ENCODE measurements around the gene FFAR3. TPM values are rescaled to one million over a fixed set of nuclear protein-coding genes. Genes with fewer than 3 reads are reported as not detected.

FFAR3 gene
- total and polyA plus RNA-seq, 2 of the 8 experiments (the other 6 are each of a cell fraction or from before 2014, with no cell fraction given) = not detected

DNA sequence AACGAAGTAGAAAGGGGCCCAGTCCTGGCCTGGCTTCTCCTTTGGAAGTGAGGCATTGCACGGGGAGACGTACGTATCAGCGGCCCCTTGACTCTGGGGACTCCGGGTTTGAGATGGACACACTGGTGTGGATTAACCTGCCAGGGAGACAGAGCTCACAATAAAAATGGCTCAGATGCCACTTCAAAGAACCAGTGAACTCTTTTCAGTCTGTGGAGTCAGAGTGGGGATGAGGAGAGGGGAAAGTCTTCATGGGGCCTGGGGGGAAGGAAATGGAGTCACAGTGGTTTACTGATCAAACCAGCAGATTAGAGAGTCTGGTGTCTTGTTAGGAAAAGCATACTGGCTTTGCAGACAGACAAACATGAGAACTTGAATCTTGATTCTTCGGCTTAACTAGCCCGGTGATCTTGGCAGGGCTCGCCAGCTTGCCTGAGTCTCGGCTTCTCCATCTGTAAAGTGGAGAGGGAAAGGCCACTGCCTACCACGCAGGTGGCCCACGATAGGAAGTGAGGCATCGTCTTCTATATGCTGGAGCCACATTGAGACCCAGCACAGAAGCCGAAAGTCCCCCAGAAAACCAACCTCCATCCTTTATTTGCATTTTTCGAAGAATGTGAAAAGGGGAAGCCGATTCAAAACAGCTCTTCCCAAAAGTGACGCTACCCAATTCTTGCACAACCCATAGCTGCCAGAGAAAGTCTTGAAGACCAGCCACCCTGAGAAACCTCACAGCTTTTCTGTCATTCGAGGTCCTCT is 10.9 kb upstream of the FFAR3 start, which contains the start of gene FFAR1:
FFAR1 (plus strand) TSS at position 732 of the 759 bp plus-strand sequence. CDS start 3,650 bp downstream, outside the sequence.
- DNase-seq (ENCODE audit: low read depth in 1 of 2, low spot score in 2 of 2) = peak in 1 of 2 experiments; percentile 38
- Histone ChIP-seq H3K9ac (replicated peaks in 1 of 4; ENCODE audit: extremely low read depth in 1 of 4, low read depth in 3 of 4, low read length in 3 of 4) (no peak within 1 kb of the TSS; a peak in 1 of 7 replicates), H2BK120ac (replicated peaks; ENCODE audit: low read depth, low read length) (no peak within 1 kb of the TSS), H3K9me3 (ENCODE audit: insufficient read depth in 2 of 2, low read depth in 1 of 2, low read length in 1 of 2) (no peaks in the 10 kb centered on the region), H2AFZ (ENCODE audit: low read length) (no peak within 1 kb of the TSS), H3K23me2 (ENCODE audit: low read depth, low read length) (no peaks in the 10 kb centered on the region; the same call in 1 of the 2 replicates), H4K8ac (ENCODE audit: extremely low read depth, insufficient read depth, low read length) (no peak within 1 kb of the TSS), H2BK12ac (ENCODE audit: low read depth, low read length) (0 out of 2 replicates have a peak within 1 kb of the TSS, but pooled peaks have one; percentile 7), H2BK20ac (ENCODE audit: low read length) (no peak within 1 kb of the TSS), H3K27ac (ENCODE audit: low read depth, low read length) (no peak within 1 kb of the TSS), H2BK5ac (ENCODE audit: low read depth, low read length) (no peak within 1 kb of the TSS), H4K91ac (replicated peaks; ENCODE audit: insufficient read length, low read length) (no peak within 1 kb of the TSS), H3K4me1 (replicated peaks in 1 of 4; ENCODE audit: control insufficient read depth in 3 of 4, insufficient read depth in 4 of 4, low read length in 3 of 4) (peaks cover 0 to 2% (median 0%) of the 10 kb centered on the region in 4 experiments; a peak in 2 of 7 replicates), H4K5ac (ENCODE audit: insufficient read length, low read depth, low read length) (no peak within 1 kb of the TSS), H3K4me3 (ENCODE audit: extremely low read depth in 1 of 4, insufficient read depth in 2 of 4, low read depth in 3 of 4, low read length in 4 of 4) (no peak within 1 kb of the TSS), H3K79me2 (ENCODE audit: control insufficient read depth in 1 of 2, insufficient read depth in 2 of 2, low read length in 2 of 2) (no peaks in the 10 kb centered on the region), H3K36me3 (ENCODE audit: control insufficient read depth in 2 of 4, insufficient read depth in 4 of 4, low read length in 3 of 4) (no peaks in the 10 kb centered on the region), H3K23ac (ENCODE audit: insufficient read length) (no peak within 1 kb of the TSS), H3K27me3 (replicated peaks in 1 of 4; ENCODE audit: control insufficient read depth in 3 of 4, extremely low read depth in 1 of 4, insufficient read depth in 3 of 4, low read length in 3 of 4) (no peaks in the 10 kb centered on the region), H4K20me1 (replicated peaks in 1 of 2; ENCODE audit: control insufficient read depth in 1 of 2, insufficient read depth in 2 of 2, low read length in 2 of 2) (no peaks in the 10 kb centered on the region), H3K14ac (ENCODE audit: insufficient read length) (no peak within 1 kb of the TSS), H2AK5ac (ENCODE audit: low read depth, low read length) (no peak within 1 kb of the TSS), H3K18ac (ENCODE audit: extremely low read depth, low read length) (no peak within 1 kb of the TSS), H3K79me1 (ENCODE audit: low read depth, low read length) (no peaks in the 10 kb centered on the region), H3K56ac (replicated peaks; ENCODE audit: insufficient read length, low read depth, low read length) (no peak within 1 kb of the TSS), H2BK15ac (ENCODE audit: low read length) (no peak within 1 kb of the TSS), H3K4ac (replicated peaks; ENCODE audit: insufficient read length, low read depth, low read length) (no peak within 1 kb of the TSS), H3K4me2 (ENCODE audit: insufficient read depth in 1 of 2, low read depth in 2 of 2, low read length in 2 of 2) (no peak within 1 kb of the TSS)
- WGBS, 2 experiments (ENCODE audit: extremely low coverage in 1 of 2, insufficient coverage in 1 of 2, insufficient read length in 1 of 2, insufficient replicate concordance in 2 of 2, low coverage in 1 of 2, low lambda C conversion rate in 2 of 2, missing lambda C conversion rate in 1 of 2) = 90% methylated on average over 18 of the region's 18 CpGs; no CpG with 5 or more reads in 1 of the 2 experiments
- FAIRE-seq = no peak
- TF ChIP-seq TAF1 (IDR thresholded peaks at IDR 0.05; ENCODE audit: low read depth, low read length) = no peak
- TF ChIP-seq HDAC6 (IDR thresholded peaks at IDR 0.05; ENCODE audit: low read depth, low read length) = no peak
- no peak for TF ChIP-seq ASH2L (IDR thresholded peaks at IDR 0.05; ENCODE audit: low read length)
- no peak for TF ChIP-seq HDAC2 (IDR thresholded peaks at IDR 0.05; ENCODE audit: borderline replicate concordance in 1 of 2, low read depth in 2 of 2, low read length in 2 of 2)
- TF ChIP-seq SIX5 (IDR thresholded peaks at IDR 0.05; ENCODE audit: low read depth, low read length) = no peak
- no peak for TF ChIP-seq CREB1 (IDR thresholded peaks at IDR 0.05)
- no peak for TF ChIP-seq KDM4A (IDR thresholded peaks at IDR 0.05; ENCODE audit: low read depth, low read length, severe bottlenecking)
- TF ChIP-seq EGR1 (IDR thresholded peaks at IDR 0.05; ENCODE audit: borderline replicate concordance, low read depth, low read length) = no peak
- ChIA-PET POLR2A (ENCODE audit: partially characterized antibody) (no interaction called here), CTCF (ENCODE audit: partially characterized antibody) (interaction anchor here (0.6 to 1.3 kb wide), 4 partner anchors 14 to 149 kb away, joined by 3 to 6 read pairs (median 3); no protein-coding TSS in a partner anchor)

Measured in H1 (cell line).